Liver (tissue), 9 donors: ENCODE data around the gene POLN. TPM values are rescaled to one million over a fixed set of nuclear protein-coding genes. Genes with fewer than 3 reads are reported as not detected.

Experiments
- DNase-seq: peaks from one replicate; pipeline ENCODE4 v3.0.0-alpha.2; 2017; ENCODE audit warnings: low spot score
- H3K27ac ChIP-seq, 2 donors: one replicate each; pipeline ENCODE4 v1.7.0; 2013; ENCODE audit warnings: inconsistent platforms in 2 of 2, low read length in 2 of 2, control low read depth in 1 of 2, low read depth in 1 of 2, mild to moderate bottlenecking in 1 of 2
- H3K27me3 ChIP-seq, 4 donors: one replicate each; pipeline versions ENCODE4 v1.6.1 to v1.7.0; 2013; ENCODE audit warnings: low read length in 3 of 4, inconsistent platforms in 1 of 4, mild to moderate bottlenecking in 1 of 4, moderate library complexity in 1 of 4; ENCODE audit not compliant: control insufficient read depth in 4 of 4, insufficient read depth in 4 of 4
- H3K36me3 ChIP-seq, 4 donors: one replicate each; pipeline versions ENCODE4 v1.6.1 to v1.7.0; 2013; ENCODE audit warnings: low read length in 3 of 4, mild to moderate bottlenecking in 3 of 4, low read depth in 1 of 4, moderate library complexity in 1 of 4; ENCODE audit not compliant: control insufficient read depth in 4 of 4, insufficient read depth in 3 of 4
- H3K4me1 ChIP-seq, 4 donors: one replicate each; pipeline versions ENCODE4 v1.6.1 to v1.7.0; 2013; ENCODE audit warnings: low read length in 3 of 4, mild to moderate bottlenecking in 3 of 4, moderate library complexity in 1 of 4; ENCODE audit not compliant: control insufficient read depth in 4 of 4, insufficient read depth in 4 of 4
- H3K4me3 ChIP-seq, 3 donors: one replicate each; pipeline versions ENCODE4 v1.6.1 to v1.7.0; 2013; ENCODE audit warnings: low read length in 3 of 3, control low read depth in 1 of 3, low read depth in 1 of 3, mild to moderate bottlenecking in 1 of 3
- H3K9ac ChIP-seq, 2 donors: one replicate each; pipeline ENCODE4 v1.7.0; 2013; ENCODE audit warnings: low read length in 2 of 2, mild to moderate bottlenecking in 2 of 2, moderate library complexity in 2 of 2, control low read depth in 1 of 2, low read depth in 1 of 2
- H3K9me3 ChIP-seq, 4 donors: one replicate each; pipeline versions ENCODE4 v1.6.1 to v1.7.0; 2013; ENCODE audit warnings: low read length in 3 of 4; ENCODE audit not compliant: control insufficient read depth in 4 of 4
- EGR1 ChIP-seq, 2 donors: IDR thresholded peaks; 2 replicates each; pipeline ENCODE4 v1.6.1; 2016 to 2018; ENCODE audit warnings: antibody characterized with exemption in 2 of 2, low read depth in 2 of 2
- FOXA1 ChIP-seq: IDR thresholded peaks from 2 replicates; pipeline ENCODE4 v1.6.1; 2016; ENCODE audit warnings: antibody characterized with exemption
- FOXA2 ChIP-seq: IDR thresholded peaks from 2 replicates; pipeline ENCODE4 v1.6.1; 2016; ENCODE audit warnings: antibody characterized with exemption
- GABPA ChIP-seq, 2 donors: IDR thresholded peaks in 1 of 2; conservative IDR thresholded peaks in 1 of 2; 2 replicates each; pipeline ENCODE4 v1.6.1; 2016; ENCODE audit warnings: antibody characterized with exemption in 2 of 2, mild to moderate bottlenecking in 1 of 2, moderate library complexity in 1 of 2
- HNF4A ChIP-seq, 2 donors: conservative IDR thresholded peaks; 2 replicates each; pipeline ENCODE4 v1.6.1; 2016; ENCODE audit warnings: antibody characterized with exemption in 2 of 2, mild to moderate bottlenecking in 2 of 2
- HNF4G ChIP-seq: IDR thresholded peaks from 2 replicates; pipeline ENCODE4 v1.6.1; 2016; ENCODE audit warnings: antibody characterized with exemption
- JUND ChIP-seq, 2 donors: IDR thresholded peaks; 2 replicates each; pipeline ENCODE4 v1.6.1; 2016; ENCODE audit warnings: antibody characterized with exemption in 2 of 2
- NR2F2 ChIP-seq: IDR thresholded peaks from 2 replicates; pipeline ENCODE4 v1.6.1; 2016; ENCODE audit warnings: antibody characterized with exemption
- RAD21 ChIP-seq, 2 donors: IDR thresholded peaks; 2 replicates each; pipeline ENCODE4 v1.6.1; 2016; ENCODE audit warnings: antibody characterized with exemption in 2 of 2, mild to moderate bottlenecking in 2 of 2
- RXRA ChIP-seq, 2 donors: IDR thresholded peaks; 2 replicates each; pipeline ENCODE4 v1.6.1; 2017 to 2018; ENCODE audit warnings: antibody characterized with exemption in 2 of 2, mild to moderate bottlenecking in 1 of 2
- SP1 ChIP-seq: IDR thresholded peaks from 2 replicates; pipeline ENCODE4 v1.6.1; 2018; ENCODE audit warnings: antibody characterized with exemption, mild to moderate bottlenecking
- TAF1 ChIP-seq: conservative IDR thresholded peaks from 2 replicates; pipeline ENCODE4 v1.6.1; 2016; ENCODE audit warnings: antibody characterized with exemption, mild to moderate bottlenecking
- YY1 ChIP-seq: IDR thresholded peaks from 2 replicates; pipeline ENCODE4 v1.6.1; 2016; ENCODE audit warnings: antibody characterized with exemption, mild to moderate bottlenecking
- ZBTB33 ChIP-seq: IDR thresholded peaks from 2 replicates; pipeline ENCODE4 v1.6.1; 2016; ENCODE audit warnings: antibody characterized with exemption
- WGBS: extraction: QIAGEN DNeasy Blood & Tissue Kit; methylation state at CpG from one replicate; pipeline ENCODE4 v1.1.7; 2013; 5-methylcytosine and 5-hydroxymethylcytosine counted together
- polyA plus RNA-seq, 2 donors: library from polyadenylated mRNA; stranded (reverse) in 1 of 2; unstranded in 1 of 2; fragments of 200-250 nt in 1 of 2; fragments of >200 nt in 1 of 2; fragmentation: Nextera tagmentation in 1 of 2; extraction: Ambion mirVana in 1 of 2; gene quantifications; one replicate each; pipeline versions ENCODE4 v1.2.1 to v1.2.3, GENCODE V29; 2013 to 2015
- total RNA-seq, 2 donors: library from RNA; depleted of rRNA; stranded (reverse); fragments of >200 nt; gene quantifications; one replicate each; pipeline ENCODE4 v1.2.3, GENCODE V29; 2014
- TF ChIP-seq, protein P1 (sequence below): IDR thresholded peaks from 2 replicates; pipeline ENCODE4 v1.6.1; 2016; ENCODE audit warnings: antibody characterized with exemption
- TF ChIP-seq, protein P2 (sequence below): fragments of 150-350 bp; IDR thresholded peaks from 2 replicates; pipeline ENCODE4 v1.5.1; 2017; ENCODE audit warnings: improper control_type of control experiment, low read depth, low read length; ENCODE audit not compliant: missing input control
- TF ChIP-seq, protein P3 (sequence below): IDR thresholded peaks from 2 replicates; pipeline ENCODE4 v1.6.1; 2016; ENCODE audit warnings: antibody characterized with exemption
- TF ChIP-seq, protein P4 (sequence below): IDR thresholded peaks from 2 replicates; pipeline ENCODE4 v1.6.1; 2016; ENCODE audit warnings: antibody characterized with exemption, mild to moderate bottlenecking
- donor health status: healthy.
- donor health status: healthy.
- donor health status: healthy.
- donor health status: healthy.
- donor health status: healthy.

Gene POLN
- total and polyA plus RNA-seq, 4 donors, result 0.44 to 2.3 (median 1.4) TPM

DNA sequence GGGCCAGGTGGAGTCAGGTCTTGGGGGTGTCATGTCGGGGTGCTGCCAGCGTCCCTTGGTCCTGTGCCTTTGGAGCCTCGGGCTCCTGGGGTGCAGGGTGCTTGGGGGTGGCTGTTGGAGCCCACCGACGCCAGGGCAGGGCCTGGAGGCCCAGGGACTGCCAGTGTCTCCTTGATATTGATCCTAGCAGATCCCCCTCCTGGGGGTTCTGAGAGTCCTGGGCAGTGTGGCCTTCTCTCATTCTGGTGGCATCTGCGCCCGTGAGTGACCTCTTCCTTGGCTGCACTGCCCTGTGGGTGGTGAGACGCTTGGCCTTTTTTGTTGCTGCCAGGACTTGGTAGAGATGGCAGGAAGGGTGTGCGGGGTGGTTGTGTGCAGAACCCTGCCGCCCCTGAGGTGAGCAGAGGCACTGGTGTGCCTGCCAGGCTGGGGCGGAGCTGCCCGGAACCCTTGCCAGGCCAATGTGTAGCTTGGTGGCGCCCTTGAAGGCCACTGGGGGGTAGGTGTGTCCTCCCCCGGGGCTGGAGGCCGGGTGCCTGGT is 175.8 kb downstream of the POLN start:
- no peaks in the 10 kb centered on the region for H3K36me3 ChIP-seq
- peaks cover 0 to 2% (median 0%) of the 10 kb centered on the region in 4 donors for H3K27me3 ChIP-seq
- no peak for DNase-seq
- H3K27ac ChIP-seq, result no peak overlapping the region
- no peak overlapping the region for H3K4me3 ChIP-seq
- H3K9me3 ChIP-seq, result no peaks in the 10 kb centered on the region
- TF ChIP-seq, protein P1, sequence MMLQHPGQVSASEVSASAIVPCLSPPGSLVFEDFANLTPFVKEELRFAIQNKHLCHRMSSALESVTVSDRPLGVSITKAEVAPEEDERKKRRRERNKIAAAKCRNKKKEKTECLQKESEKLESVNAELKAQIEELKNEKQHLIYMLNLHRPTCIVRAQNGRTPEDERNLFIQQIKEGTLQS, result no peak
- TF ChIP-seq FOXA2 (no peak), SP1 (no peak), HNF4G (no peak), EGR1 (IDR thresholded peaks at IDR 0.05; ENCODE audit: low read depth in 2 of 2) (no peak), RAD21 (IDR thresholded peaks at IDR 0.05) (no peak), FOXA1 (no peak), NR2F2 (no peak), YY1 (no peak), RXRA (IDR thresholded peaks at IDR 0.05) (no peak), ZBTB33 (no peak), GABPA (IDR thresholded peaks at IDR 0.05 in 1 of 2, conservative IDR thresholded peaks at IDR 0.05 in 1 of 2) (no peak), JUND (IDR thresholded peaks at IDR 0.05) (no peak), HNF4A (conservative IDR thresholded peaks at IDR 0.05) (no peak), TAF1 (no peak)
- TF ChIP-seq, protein P2, sequence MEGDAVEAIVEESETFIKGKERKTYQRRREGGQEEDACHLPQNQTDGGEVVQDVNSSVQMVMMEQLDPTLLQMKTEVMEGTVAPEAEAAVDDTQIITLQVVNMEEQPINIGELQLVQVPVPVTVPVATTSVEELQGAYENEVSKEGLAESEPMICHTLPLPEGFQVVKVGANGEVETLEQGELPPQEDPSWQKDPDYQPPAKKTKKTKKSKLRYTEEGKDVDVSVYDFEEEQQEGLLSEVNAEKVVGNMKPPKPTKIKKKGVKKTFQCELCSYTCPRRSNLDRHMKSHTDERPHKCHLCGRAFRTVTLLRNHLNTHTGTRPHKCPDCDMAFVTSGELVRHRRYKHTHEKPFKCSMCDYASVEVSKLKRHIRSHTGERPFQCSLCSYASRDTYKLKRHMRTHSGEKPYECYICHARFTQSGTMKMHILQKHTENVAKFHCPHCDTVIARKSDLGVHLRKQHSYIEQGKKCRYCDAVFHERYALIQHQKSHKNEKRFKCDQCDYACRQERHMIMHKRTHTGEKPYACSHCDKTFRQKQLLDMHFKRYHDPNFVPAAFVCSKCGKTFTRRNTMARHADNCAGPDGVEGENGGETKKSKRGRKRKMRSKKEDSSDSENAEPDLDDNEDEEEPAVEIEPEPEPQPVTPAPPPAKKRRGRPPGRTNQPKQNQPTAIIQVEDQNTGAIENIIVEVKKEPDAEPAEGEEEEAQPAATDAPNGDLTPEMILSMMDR, result no peak
- TF ChIP-seq, protein P3, sequence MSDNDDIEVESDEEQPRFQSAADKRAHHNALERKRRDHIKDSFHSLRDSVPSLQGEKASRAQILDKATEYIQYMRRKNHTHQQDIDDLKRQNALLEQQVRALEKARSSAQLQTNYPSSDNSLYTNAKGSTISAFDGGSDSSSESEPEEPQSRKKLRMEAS, result no peak
- TF ChIP-seq, protein P4, sequence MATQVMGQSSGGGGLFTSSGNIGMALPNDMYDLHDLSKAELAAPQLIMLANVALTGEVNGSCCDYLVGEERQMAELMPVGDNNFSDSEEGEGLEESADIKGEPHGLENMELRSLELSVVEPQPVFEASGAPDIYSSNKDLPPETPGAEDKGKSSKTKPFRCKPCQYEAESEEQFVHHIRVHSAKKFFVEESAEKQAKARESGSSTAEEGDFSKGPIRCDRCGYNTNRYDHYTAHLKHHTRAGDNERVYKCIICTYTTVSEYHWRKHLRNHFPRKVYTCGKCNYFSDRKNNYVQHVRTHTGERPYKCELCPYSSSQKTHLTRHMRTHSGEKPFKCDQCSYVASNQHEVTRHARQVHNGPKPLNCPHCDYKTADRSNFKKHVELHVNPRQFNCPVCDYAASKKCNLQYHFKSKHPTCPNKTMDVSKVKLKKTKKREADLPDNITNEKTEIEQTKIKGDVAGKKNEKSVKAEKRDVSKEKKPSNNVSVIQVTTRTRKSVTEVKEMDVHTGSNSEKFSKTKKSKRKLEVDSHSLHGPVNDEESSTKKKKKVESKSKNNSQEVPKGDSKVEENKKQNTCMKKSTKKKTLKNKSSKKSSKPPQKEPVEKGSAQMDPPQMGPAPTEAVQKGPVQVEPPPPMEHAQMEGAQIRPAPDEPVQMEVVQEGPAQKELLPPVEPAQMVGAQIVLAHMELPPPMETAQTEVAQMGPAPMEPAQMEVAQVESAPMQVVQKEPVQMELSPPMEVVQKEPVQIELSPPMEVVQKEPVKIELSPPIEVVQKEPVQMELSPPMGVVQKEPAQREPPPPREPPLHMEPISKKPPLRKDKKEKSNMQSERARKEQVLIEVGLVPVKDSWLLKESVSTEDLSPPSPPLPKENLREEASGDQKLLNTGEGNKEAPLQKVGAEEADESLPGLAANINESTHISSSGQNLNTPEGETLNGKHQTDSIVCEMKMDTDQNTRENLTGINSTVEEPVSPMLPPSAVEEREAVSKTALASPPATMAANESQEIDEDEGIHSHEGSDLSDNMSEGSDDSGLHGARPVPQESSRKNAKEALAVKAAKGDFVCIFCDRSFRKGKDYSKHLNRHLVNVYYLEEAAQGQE, result no peak
- WGBS, result 91% methylated on average over 15 of the region's 15 CpGs
- H3K4me1 ChIP-seq, result no peaks in the 10 kb centered on the region
- H3K9ac ChIP-seq, result no peak overlapping the region
